NB4 (cell line): ENCODE results near the gene PNMT.

Experiments used
- CTCF ChIP-seq: IDR thresholded peaks from one replicate; pipeline ENCODE4 v1.5.1; 2012; ENCODE audit warnings: low read depth, low read length
- MAX ChIP-seq: IDR thresholded peaks from 2 replicates; pipeline ENCODE4 v1.6.1; 2011; ENCODE audit warnings: low read depth, low read length
- POLR2A ChIP-seq: IDR thresholded peaks from 2 replicates; pipeline ENCODE4 v1.6.1; 2011; ENCODE audit warnings: mild to moderate bottlenecking; ENCODE audit not compliant: insufficient read length; ENCODE audit errors: extremely low read depth

GRCh38 chr17:39635614-39636176 lies 32.6 kb upstream of the PNMT start:
- no peak for TF ChIP-seq CTCF
- TF ChIP-seq POLR2A: no peak
- no peak for TF ChIP-seq MAX
